PFSK-1 (cell line): ENCODE results near the gene MPPE1.

Experiments used
- FOXP2 ChIP-seq: optimal IDR thresholded peaks from 2 replicates; pipeline ENCODE3; 2011; ENCODE audit warnings: borderline replicate concordance, control low read depth, inconsistent platforms; ENCODE audit not compliant: insufficient read depth; ENCODE audit errors: extremely low read length, extremely low read depth
- POLR2AphosphoS5 ChIP-seq: IDR thresholded peaks from 2 replicates; pipeline ENCODE4 v1.6.1; 2012; ENCODE audit warnings: low read depth, mild to moderate bottlenecking, control low read depth, low read length, moderate library complexity
- REST ChIP-seq, 2 experiments: IDR thresholded peaks; 2 replicates each; pipeline versions ENCODE4 v1.6.1 to v1.8.0; 2011 to 2012; ENCODE audit warnings: low read depth in 2 of 2, low read length in 2 of 2, control low read depth in 1 of 2, inconsistent platforms in 1 of 2, mild to moderate bottlenecking in 1 of 2, moderate library complexity in 1 of 2; ENCODE audit not compliant: insufficient read depth in 1 of 2
- SIN3A ChIP-seq: IDR thresholded peaks from 2 replicates; pipeline ENCODE4 v1.6.1; 2012; ENCODE audit warnings: mild to moderate bottlenecking, low read length, moderate library complexity, borderline replicate concordance; ENCODE audit not compliant: insufficient read depth
- TAF1 ChIP-seq: IDR thresholded peaks from 2 replicates; pipeline ENCODE4 v1.6.1; 2012; ENCODE audit warnings: low read length, control low read depth, borderline replicate concordance; ENCODE audit not compliant: insufficient read depth

Gene MPPE1

GRCh38 chr18:11861583-11862288, 46.4 kb downstream of the MPPE1 start:
- TF ChIP-seq TAF1 (no peak), REST (IDR thresholded peaks at IDR 0.05; ENCODE audit: insufficient read depth in 1 of 2, low read depth in 2 of 2, low read length in 2 of 2) (no peak)

GRCh38 chr18:11860594-11861450, 47.3 kb downstream of the MPPE1 start:
- TF ChIP-seq SIN3A (no peak), POLR2AphosphoS5 (no peak), TAF1 (no peak), FOXP2 (no peak), REST (IDR thresholded peaks at IDR 0.05; ENCODE audit: insufficient read depth in 1 of 2, low read depth in 2 of 2, low read length in 2 of 2) (no peak)

- TF ChIP-seq SIN3A (no peak), REST (IDR thresholded peaks at IDR 0.05; ENCODE audit: insufficient read depth in 1 of 2, low read depth in 2 of 2, low read length in 2 of 2) (no peak), FOXP2 (no peak), POLR2AphosphoS5 (no peak), TAF1 (no peak)
Measured at GRCh38 chr18:11859903-11860407, 48.2 kb downstream of the MPPE1 start.

GRCh38 chr18:11859282-11859830, 48.8 kb downstream of the MPPE1 start:
- TF ChIP-seq TAF1 (no peak), SIN3A (no peak), FOXP2 (no peak), POLR2AphosphoS5 (no peak), REST (IDR thresholded peaks at IDR 0.05; ENCODE audit: insufficient read depth in 1 of 2, low read depth in 2 of 2, low read length in 2 of 2) (no peak)
